Stomach (tissue), 9 donors: ENCODE data around the gene RIOK2. TPM values are rescaled to one million over a fixed set of nuclear protein-coding genes. Genes with fewer than 3 reads are reported as not detected.

Experiments used
- DNase-seq, 2 donors: peaks; one replicate each; pipeline versions ENCODE4 v3.0.0 to v3.0.0-alpha.2; 2013 to 2019
- H3K27ac ChIP-seq, 5 donors: fragments of 200-600 bp in 4 of 5; sonication (generic) in 4 of 5; one replicate each; pipeline ENCODE4 v1.5.1; 2013 to 2019; ENCODE audit warnings: mild to moderate bottlenecking in 1 of 5, moderate library complexity in 1 of 5
- H3K27me3 ChIP-seq, 3 donors: fragments of 200-600 bp; sonication (generic); one replicate each; pipeline ENCODE4 v1.5.1; 2017 to 2019; ENCODE audit warnings: mixed run types in 1 of 3
- H3K36me3 ChIP-seq, 4 donors: fragments of 200-600 bp; sonication (generic); 1 replicate in 3 of 4; 2 replicates in 1 of 4; pipeline ENCODE4 v1.5.1; 2016 to 2019
- H3K4me1 ChIP-seq, 4 donors: fragments of 200-600 bp; sonication (generic); one replicate each; pipeline ENCODE4 v1.5.1; 2016 to 2019
- H3K4me3 ChIP-seq, 4 donors: fragments of 200-600 bp; sonication (generic) in 3 of 4; one replicate each; pipeline ENCODE4 v1.5.1; 2016 to 2019; ENCODE audit warnings: mild to moderate bottlenecking in 1 of 4
- H3K9me3 ChIP-seq, 4 donors: fragments of 200-600 bp; sonication (generic); one replicate each; pipeline ENCODE4 v1.5.1; 2016 to 2019
- CTCF ChIP-seq, 7 experiments: fragments of 450-650 bp in 4 of 7; fragments of 200-600 bp in 3 of 7; sonication (generic) in 3 of 7; IDR thresholded peaks; one replicate each; pipeline ENCODE4 v1.5.1; 2016 to 2019; ENCODE audit warnings: antibody characterized with exemption in 7 of 7, control low read depth in 2 of 7, mild to moderate bottlenecking in 1 of 7
- EP300 ChIP-seq: sonication (generic); formaldehyde crosslinking; IDR thresholded peaks from one replicate; pipeline ENCODE4 v1.6.1; 2017; ENCODE audit warnings: antibody characterized with exemption
- POLR2A ChIP-seq, 4 donors: fragments of 450-650 bp; IDR thresholded peaks; one replicate each; pipeline ENCODE4 v1.6.1; 2016; ENCODE audit warnings: antibody characterized with exemption in 4 of 4, control low read depth in 2 of 4, mild to moderate bottlenecking in 1 of 4, moderate library complexity in 1 of 4
- POLR2AphosphoS5 ChIP-seq, 3 donors: sonication (generic); formaldehyde crosslinking; IDR thresholded peaks; one replicate each; pipeline ENCODE4 v1.6.1; 2016; ENCODE audit warnings: antibody characterized with exemption in 3 of 3
- WGBS, 5 donors: extraction: QIAGEN DNeasy Blood & Tissue Kit in 3 of 5; methylation state at CpG; one replicate each; pipeline versions ENCODE4 v1.1.5 to v1.1.7; 2013 to 2018; 5-methylcytosine and 5-hydroxymethylcytosine counted together
- intact Hi-C: fragments of 100-400 bp; cut with DNase I; formaldehyde crosslinking; loops from one replicate; pipeline ENCODE4 v1.15.1; 2023; ENCODE audit warnings: low total_unique reads
- polyA plus RNA-seq, 3 donors: library from polyadenylated mRNA; stranded (reverse); fragments of 200-250 nt; gene quantifications; one replicate each; pipeline ENCODE4 v1.2.3, GENCODE V29; 2013
- total RNA-seq, 5 donors: library from RNA; depleted of rRNA; stranded (reverse); fragments of >200 nt; gene quantifications; one replicate each; pipeline versions ENCODE4 v1.1.0 to v1.2.3, GENCODE V29; 2014 to 2016
- donor health status: healthy with polysubstance abuse.
- donor health status: Bipolar disorder and iron deficiency.
- donor health status: healthy.

The RIOK2 gene
- total and polyA plus RNA-seq, 8 donors = 1.2 to 42.2 (median 11.1) TPM

GRCh38 chr5:97120195-97120594 is 62.9 kb downstream of the RIOK2 start:
- WGBS, 5 donors = 47 to 81% (median 70%) methylated on average over 2 of the region's 2 CpGs
- H3K4me1 ChIP-seq = no peaks in the 10 kb centered on the region
- H3K27ac ChIP-seq = no peak overlapping the region
- H3K9me3 ChIP-seq = no peaks in the 10 kb centered on the region
- intact Hi-C loops = no loop called here
- no peaks in the 10 kb centered on the region for H3K36me3 ChIP-seq
- no peak overlapping the region for H3K4me3 ChIP-seq
- TF ChIP-seq EP300 (no peak), POLR2AphosphoS5 (IDR thresholded peaks at IDR 0.05) (no peak), CTCF (IDR thresholded peaks at IDR 0.05) (no peak), POLR2A (IDR thresholded peaks at IDR 0.05) (no peak)
- H3K27me3 ChIP-seq = no peaks in the 10 kb centered on the region
- DNase-seq = no peak

GRCh38 chr5:97119007-97119390 is 64.0 kb downstream of the RIOK2 start:
- Histone ChIP-seq H3K27ac (no peak overlapping the region), H3K36me3 (no peaks in the 10 kb centered on the region), H3K4me1 (no peaks in the 10 kb centered on the region), H3K27me3 (no peaks in the 10 kb centered on the region), H3K9me3 (no peaks in the 10 kb centered on the region), H3K4me3 (no peak overlapping the region)
- TF ChIP-seq POLR2AphosphoS5 (IDR thresholded peaks at IDR 0.05) (no peak), EP300 (no peak), CTCF (IDR thresholded peaks at IDR 0.05) (no peak), POLR2A (IDR thresholded peaks at IDR 0.05) (no peak)
- WGBS, 5 donors = 80 to 95% (median 90%) methylated on average over 2 of the region's 2 CpGs
- DNase-seq = no peak
- intact Hi-C loops = no loop called here

- no peaks in the 10 kb centered on the region for H3K36me3 ChIP-seq
- intact Hi-C loops = no loop called here
- no peaks in the 10 kb centered on the region for H3K9me3 ChIP-seq
- no peaks in the 10 kb centered on the region for H3K4me1 ChIP-seq
- no peaks in the 10 kb centered on the region for H3K27me3 ChIP-seq
- H3K27ac ChIP-seq = no peak overlapping the region
- no peak for TF ChIP-seq EP300
- no peak for TF ChIP-seq CTCF (IDR thresholded peaks at IDR 0.05)
- TF ChIP-seq POLR2AphosphoS5 (IDR thresholded peaks at IDR 0.05) = no peak
- no peak for TF ChIP-seq POLR2A (IDR thresholded peaks at IDR 0.05)
- no peak for DNase-seq
- H3K4me3 ChIP-seq = no peak overlapping the region
- 59 to 77% (median 75%) methylated on average over 2 of the region's 2 CpGs for WGBS, 5 donors
These were observed 64.6 kb downstream of the RIOK2 start for GRCh38 chr5:97118261-97119006.

- TF ChIP-seq POLR2A (IDR thresholded peaks at IDR 0.05) (no peak), CTCF (IDR thresholded peaks at IDR 0.05) (no peak), POLR2AphosphoS5 (IDR thresholded peaks at IDR 0.05) (no peak), EP300 (no peak)
- Histone ChIP-seq H3K4me1 (no peaks in the 10 kb centered on the region), H3K27me3 (no peaks in the 10 kb centered on the region), H3K4me3 (no peak overlapping the region), H3K36me3 (no peaks in the 10 kb centered on the region), H3K9me3 (no peaks in the 10 kb centered on the region), H3K27ac (no peak overlapping the region)
- no peak for DNase-seq
- 82 to 89% (median 85%) methylated on average over 9 of the region's 9 CpGs for WGBS, 5 donors
- intact Hi-C loops = no loop called here
These were observed 67.1 kb downstream of the RIOK2 start for GRCh38 chr5:97115932-97116331.
